NB4 (cell line): ENCODE measurements around the gene SLIT1.

Experiments used
- DNase-seq: peaks from one replicate; pipeline ENCODE4 v3.0.0; 2010; ENCODE audit warnings: low read depth
- H3K4me3 ChIP-seq: one replicate; pipeline ENCODE4 v1.5.1; 2011; ENCODE audit warnings: mild to moderate bottlenecking, low read depth, low read length, moderate library complexity
- CTCF ChIP-seq: IDR thresholded peaks from one replicate; pipeline ENCODE4 v1.5.1; 2012; ENCODE audit warnings: low read depth, low read length
- MAX ChIP-seq: IDR thresholded peaks from 2 replicates; pipeline ENCODE4 v1.6.1; 2011; ENCODE audit warnings: low read depth, low read length
- MYC ChIP-seq: IDR thresholded peaks from 2 replicates; pipeline ENCODE4 v1.6.1; 2011; ENCODE audit warnings: low read depth, low read length
- POLR2A ChIP-seq: IDR thresholded peaks from 2 replicates; pipeline ENCODE4 v1.6.1; 2011; ENCODE audit warnings: mild to moderate bottlenecking; ENCODE audit not compliant: insufficient read length; ENCODE audit errors: extremely low read depth

The SLIT1 gene

GRCh38 chr10:97007417-97007816, 178.3 kb downstream of the SLIT1 start:
- TF ChIP-seq MAX (no peak), POLR2A (no peak), CTCF (no peak), MYC (no peak)
- H3K4me3 ChIP-seq = no peak overlapping the region
- DNase-seq = no peak

DNA sequence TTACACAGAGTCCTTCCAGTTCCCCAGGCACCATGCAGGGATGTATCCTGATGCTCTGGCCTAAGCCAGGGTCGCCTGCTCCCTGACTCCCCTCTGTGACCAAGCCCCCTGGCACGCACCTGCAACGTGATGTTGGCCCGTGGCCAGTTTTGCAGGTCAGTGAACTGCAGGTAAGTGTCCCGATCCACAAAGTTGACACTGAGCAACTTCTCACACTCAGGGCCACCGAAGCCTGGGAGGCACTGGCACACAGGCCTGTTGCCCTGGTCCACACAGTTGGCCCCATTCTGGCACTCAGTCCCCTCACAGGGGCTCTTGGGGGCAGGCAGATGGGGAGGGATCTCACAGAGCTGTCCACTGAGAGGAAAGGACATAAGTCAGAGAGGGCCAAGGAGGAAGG, 179.4 kb downstream of the SLIT1 start:
- TF ChIP-seq MAX (no peak), MYC (no peak), CTCF (no peak), POLR2A (no peak)
- DNase-seq = no peak
- H3K4me3 ChIP-seq = no peak overlapping the region

GRCh38 chr10:97005349-97005748, 180.4 kb downstream of the SLIT1 start:
- no peak for TF ChIP-seq MAX
- TF ChIP-seq CTCF = no peak
- TF ChIP-seq POLR2A = no peak
- no peak for TF ChIP-seq MYC
- DNase-seq = no peak
- no peak overlapping the region for H3K4me3 ChIP-seq

DNA sequence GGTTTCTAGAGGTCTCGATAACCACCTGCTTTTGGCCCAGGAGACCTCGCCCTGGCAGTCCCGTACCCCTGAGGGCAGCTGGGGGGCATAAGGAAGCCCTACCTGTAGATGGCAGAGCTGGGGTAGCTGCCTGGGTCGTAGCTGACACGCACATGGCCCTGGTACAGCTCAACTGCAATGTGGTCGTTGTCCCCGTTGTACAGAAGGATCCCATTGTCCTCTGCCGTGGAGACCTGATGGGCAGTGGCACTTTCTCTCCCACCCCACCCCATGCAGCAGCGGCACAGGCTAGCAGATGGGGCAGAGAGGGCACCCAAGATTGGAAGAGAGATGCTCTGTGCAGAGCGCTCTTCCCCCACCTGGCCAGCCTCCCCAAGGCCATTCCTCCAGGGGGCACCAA, 181.2 kb downstream of the SLIT1 start:
- DNase-seq = no peak
- no peak overlapping the region for H3K4me3 ChIP-seq
- TF ChIP-seq CTCF (no peak), MYC (no peak), MAX (no peak), POLR2A (no peak)

DNA sequence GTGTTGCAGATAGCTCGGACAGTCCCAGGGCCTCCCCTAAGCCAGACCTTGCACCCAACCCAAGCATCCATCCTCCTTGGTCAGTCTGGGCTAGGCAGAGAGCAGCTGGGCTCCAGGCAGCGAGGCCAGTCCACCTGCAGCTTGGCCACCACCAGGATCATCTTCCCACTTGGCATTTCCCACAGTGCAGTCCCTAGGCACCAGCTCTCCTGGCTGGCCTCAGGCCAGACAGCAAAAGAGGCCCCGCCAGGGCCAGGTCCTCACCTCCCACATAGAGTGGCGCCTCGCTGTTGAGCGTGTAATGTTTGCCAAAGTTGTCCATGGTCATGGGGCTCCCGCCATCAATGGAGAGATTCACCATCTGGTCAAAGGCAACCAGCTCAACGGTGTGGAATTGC, 182.0 kb downstream of the SLIT1 start:
- no peak for DNase-seq

GRCh38 chr10:97003151-97003803, 182.5 kb downstream of the SLIT1 start:
- no peak for TF ChIP-seq MAX
- no peak overlapping the region for H3K4me3 ChIP-seq
- DNase-seq = no peak

More for the DNA sequence above, 182.0 kb downstream of the SLIT1 start:
- no peak overlapping the region for H3K4me3 ChIP-seq
- TF ChIP-seq MAX (no peak), MYC (no peak), POLR2A (no peak)

- no peak overlapping the region for H3K4me3 ChIP-seq
- no peak for DNase-seq
- no peak for TF ChIP-seq MYC
- TF ChIP-seq POLR2A = no peak
- no peak for TF ChIP-seq CTCF
- TF ChIP-seq MAX = no peak
These were observed 183.1 kb downstream of the SLIT1 start for GRCh38 chr10:97002670-97003069.
